ENCODE results near the gene ZSWIM5. TPM values are rescaled to one million over a fixed set of nuclear protein-coding genes. Genes with fewer than 3 reads are reported as not detected.

Gene ZSWIM5
- total RNA-seq, 2 donors from 2014 or later, result 8.8 to 12.3 TPM

GRCh38 chr1:45243476-45244343 is 37.3 kb upstream of the ZSWIM5 start:
- Histone ChIP-seq H3K36me3 (ENCODE audit: control insufficient read depth, insufficient read depth, low read length) (no peaks in the 10 kb centered on the region), H3K4me1 (ENCODE audit: control insufficient read depth, insufficient read depth, low read length) (no peaks in the 10 kb centered on the region), H3K9ac (ENCODE audit: extremely low read depth, low read length, poor library complexity, severe bottlenecking) (no peak overlapping the region), H3K27ac (ENCODE audit: low read depth, low read length) (no peak overlapping the region), H3K27me3 (ENCODE audit: control insufficient read depth, insufficient read depth, low read length, poor library complexity, severe bottlenecking) (no peaks in the 10 kb centered on the region), H3K4me3 (ENCODE audit: low read length) (no peak overlapping the region), H3K9me3 (ENCODE audit: control insufficient read depth, low read length) (peaks cover 46% of the 10 kb centered on the region)
- H3K27ac Mint-ChIP-seq, result no peak overlapping the region
- no peak for TF ChIP-seq CTCF (conservative IDR thresholded peaks at IDR 0.05)
- H3K4me1 Mint-ChIP-seq, result no peaks in the 10 kb centered on the region
- no peak overlapping the region for H3K4me3 Mint-ChIP-seq
- no peak for DNase-seq
- H3K36me3 Mint-ChIP-seq (ENCODE audit: low read depth), result peaks cover 2% of the 10 kb centered on the region
- H3K9me3 Mint-ChIP-seq, result peaks cover 67% of the 10 kb centered on the region
- WGBS, 2 experiments (ENCODE audit: insufficient coverage in 1 of 2, insufficient read length in 1 of 2), result 85 to 88% methylated on average over 1 to 3 of the region's 3 CpGs
- no peaks in the 10 kb centered on the region for H3K27me3 Mint-ChIP-seq (ENCODE audit: insufficient read depth)

DNA sequence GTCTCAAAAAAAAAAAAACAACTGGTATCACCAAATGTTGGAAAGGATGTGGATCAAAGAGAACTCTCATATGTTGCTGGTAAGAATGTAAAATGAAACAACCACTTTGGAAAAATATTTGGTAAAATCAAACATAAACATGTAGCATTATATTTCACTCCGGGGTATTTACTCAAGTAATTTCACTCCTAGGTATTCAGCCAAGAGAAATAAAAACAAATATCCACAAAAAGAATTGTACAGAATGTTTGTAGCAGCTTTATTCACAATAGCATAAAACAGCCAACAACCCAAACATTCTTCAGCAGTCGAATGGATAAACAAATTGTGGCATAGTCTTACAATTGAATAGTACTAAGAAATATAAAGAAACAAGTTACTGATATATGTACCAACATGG is 32.4 kb upstream of the ZSWIM5 start:
- Mint-ChIP-seq H3K4me1 (no peaks in the 10 kb centered on the region), H3K9me3 (peaks cover 72% of the 10 kb centered on the region), H3K4me3 (no peak overlapping the region), H3K27ac (no peak overlapping the region), H3K27me3 (ENCODE audit: insufficient read depth) (no peaks in the 10 kb centered on the region), H3K36me3 (ENCODE audit: low read depth) (peaks cover 2% of the 10 kb centered on the region)
- peaks cover 63% of the 10 kb centered on the region for H3K9me3 ChIP-seq (ENCODE audit: control insufficient read depth, low read length)
- H3K4me3 ChIP-seq (ENCODE audit: low read length), result no peak overlapping the region
- no peaks in the 10 kb centered on the region for H3K4me1 ChIP-seq (ENCODE audit: control insufficient read depth, insufficient read depth, low read length)
- 82 to 100% methylated on average over 1 of the region's 2 CpGs for WGBS, 2 experiments (ENCODE audit: insufficient coverage in 1 of 2, insufficient read length in 1 of 2)
- H3K27me3 ChIP-seq (ENCODE audit: control insufficient read depth, insufficient read depth, low read length, poor library complexity, severe bottlenecking), result no peaks in the 10 kb centered on the region
- no peaks in the 10 kb centered on the region for H3K36me3 ChIP-seq (ENCODE audit: control insufficient read depth, insufficient read depth, low read length)
- TF ChIP-seq CTCF (conservative IDR thresholded peaks at IDR 0.05), result no peak
- no peak for DNase-seq
- no peak overlapping the region for H3K27ac ChIP-seq (ENCODE audit: low read depth, low read length)
- H3K9ac ChIP-seq (ENCODE audit: extremely low read depth, low read length, poor library complexity, severe bottlenecking), result no peak overlapping the region

DNA sequence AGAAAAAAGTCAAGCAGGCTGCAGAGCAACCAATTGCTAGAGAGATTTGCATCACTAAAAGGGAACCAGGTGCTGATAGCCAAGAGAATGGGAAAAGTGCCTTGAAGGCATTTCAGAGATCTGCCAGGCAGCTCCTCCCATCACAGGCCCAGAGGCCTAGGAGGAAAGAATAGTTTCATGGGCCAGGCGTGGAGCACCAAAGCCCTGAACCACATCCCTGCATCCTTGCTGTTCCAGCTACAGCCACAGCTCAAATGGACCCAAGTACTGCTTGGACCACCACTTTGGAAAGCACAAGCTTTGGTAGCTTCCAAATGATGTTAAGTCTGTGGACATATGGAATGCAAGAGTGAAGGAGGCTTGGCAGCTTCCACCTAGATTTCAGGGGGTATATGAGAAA is 29.7 kb upstream of the ZSWIM5 start:
- H3K36me3 Mint-ChIP-seq (ENCODE audit: low read depth), result no peaks in the 10 kb centered on the region
- Histone ChIP-seq H3K27ac (ENCODE audit: low read depth, low read length) (no peak overlapping the region), H3K27me3 (ENCODE audit: control insufficient read depth, insufficient read depth, low read length, poor library complexity, severe bottlenecking) (no peaks in the 10 kb centered on the region), H3K4me1 (ENCODE audit: control insufficient read depth, insufficient read depth, low read length) (no peaks in the 10 kb centered on the region), H3K9ac (ENCODE audit: extremely low read depth, low read length, poor library complexity, severe bottlenecking) (no peak overlapping the region), H3K9me3 (ENCODE audit: control insufficient read depth, low read length) (peaks cover 37% of the 10 kb centered on the region), H3K4me3 (ENCODE audit: low read length) (no peak overlapping the region), H3K36me3 (ENCODE audit: control insufficient read depth, insufficient read depth, low read length) (no peaks in the 10 kb centered on the region)
- no peak overlapping the region for H3K27ac Mint-ChIP-seq
- no peak for DNase-seq
- TF ChIP-seq CTCF (conservative IDR thresholded peaks at IDR 0.05), result no peak
- peaks cover 53% of the 10 kb centered on the region for H3K9me3 Mint-ChIP-seq
- no peak overlapping the region for H3K4me3 Mint-ChIP-seq
- no peaks in the 10 kb centered on the region for H3K4me1 Mint-ChIP-seq
- no peaks in the 10 kb centered on the region for H3K27me3 Mint-ChIP-seq (ENCODE audit: insufficient read depth)
- WGBS, 2 experiments (ENCODE audit: insufficient coverage in 1 of 2, insufficient read length in 1 of 2), result 95% methylated on average over 1 of the region's 1 CpG; no CpG with 5 or more reads in 1 of the 2 experiments

All from endodermal cell (in vitro differentiated cells).